ENCODE data around the gene FRMPD1.
"Not testable (repeated sequence)": the region's sequence is repeated elsewhere in the genome, so short reads cannot be mapped to it uniquely, and the experiment has no call there.

The FRMPD1 gene
- long read RNA-seq, donor 1 = 0 reads
- long read RNA-seq, donor 2, full-length matches to known transcripts = 1 of 1 reads
- long read RNA-seq, donor 2, partial matches to known transcripts = 0 of 1 reads
- long read RNA-seq, donor 2, other reads (novel, unspliced or antisense) = 0 of 1 reads
- long read RNA-seq, donor 3 = 0 reads
- long read RNA-seq, donor 4 = 0 reads
- long read RNA-seq, donor 5 = 0 reads
- long read RNA-seq, donor 6 = 0 reads
- long read RNA-seq, donor 7 = 0 reads
- long read RNA-seq, donor 8, full-length matches to known transcripts = 1 of 1 reads
- long read RNA-seq, donor 8, partial matches to known transcripts = 0 of 1 reads
- long read RNA-seq, donor 8, other reads (novel, unspliced or antisense) = 0 of 1 reads

DNA sequence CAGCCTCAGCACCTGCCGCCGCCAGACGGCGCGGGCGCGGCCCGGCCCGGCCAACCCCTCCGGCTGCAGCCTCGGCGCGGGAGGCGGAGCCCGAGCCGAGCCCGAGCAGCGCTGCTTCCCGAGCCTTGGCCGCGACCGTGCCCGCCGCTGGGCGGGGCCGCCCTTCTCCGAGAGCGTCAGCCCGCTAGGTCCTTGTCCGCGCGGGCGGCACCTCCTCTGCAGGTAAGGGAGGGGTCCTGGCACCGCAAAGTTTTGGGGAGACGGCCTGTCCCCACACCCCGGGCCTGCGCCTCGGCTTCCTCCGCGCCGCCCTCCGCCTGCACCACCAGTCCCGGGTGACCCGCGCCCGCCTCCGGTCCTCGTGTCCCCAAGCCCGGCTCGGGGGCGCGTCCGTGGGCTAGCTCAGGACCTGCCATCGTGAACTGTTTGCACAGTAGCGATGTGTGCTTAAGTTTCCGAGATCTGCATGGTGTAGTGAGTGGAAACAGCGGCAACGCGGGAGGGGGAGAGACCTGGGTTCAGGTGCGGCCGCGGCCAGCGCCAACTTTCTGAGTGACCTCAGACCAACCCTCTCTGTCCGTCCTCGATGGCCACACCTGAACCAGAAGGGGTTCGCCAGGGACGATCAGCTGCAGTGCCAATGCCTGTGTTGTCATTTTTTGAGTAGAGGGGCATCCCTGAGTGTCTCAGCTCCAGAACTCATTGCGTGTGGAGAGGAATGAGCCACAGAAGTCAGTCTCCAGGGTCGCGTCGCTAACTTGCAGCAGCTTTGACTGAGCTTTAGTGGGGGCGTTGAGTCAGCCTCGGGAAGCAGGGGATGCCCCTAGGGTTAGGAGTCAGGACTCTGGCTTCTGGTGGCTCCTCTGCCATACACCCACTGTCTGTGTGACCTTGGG lies at the start of gene FRMPD1:
FRMPD1 (plus strand) TSS at position 82 of the 896 bp plus-strand sequence. CDS start 41,688 bp downstream, outside the sequence.
- peak; percentile 75 for DNase-seq

- DNase-seq = not testable (repeated sequence)
These were observed 48.7 kb upstream of the FRMPD1 start for GRCh38 chr9:37602061-37602460.

GRCh38 chr9:37602817-37603216 lies 47.9 kb upstream of the FRMPD1 start:
- DNase-seq = no peak

GRCh38 chr9:37604296-37604695 lies 46.5 kb upstream of the FRMPD1 start:
- no peak for DNase-seq

GRCh38 chr9:37608250-37608649 lies 42.5 kb upstream of the FRMPD1 start:
- DNase-seq = no peak

- no peak for DNase-seq
These were observed 40.9 kb upstream of the FRMPD1 start for GRCh38 chr9:37609735-37610397.

DNA sequence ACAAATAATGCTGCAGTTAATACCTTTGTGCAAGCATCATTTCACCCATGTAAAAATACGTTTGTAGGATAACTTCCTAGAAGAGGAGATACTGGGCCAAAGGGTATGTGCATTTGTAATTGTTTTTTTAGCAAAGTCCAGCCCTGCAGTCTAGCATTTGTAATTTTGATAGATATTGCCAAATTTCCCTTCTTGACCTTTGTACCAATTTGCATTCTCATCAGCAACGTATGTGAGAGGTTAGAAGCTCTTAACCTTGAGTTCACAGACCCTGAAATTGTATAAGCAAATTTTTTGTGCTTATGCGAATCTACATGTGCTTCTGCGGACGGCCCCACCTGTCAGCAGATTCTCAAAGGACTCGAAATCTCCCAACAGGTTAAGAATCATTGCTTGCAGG lies 39.7 kb upstream of the FRMPD1 start:
- DNase-seq = no peak

DNA sequence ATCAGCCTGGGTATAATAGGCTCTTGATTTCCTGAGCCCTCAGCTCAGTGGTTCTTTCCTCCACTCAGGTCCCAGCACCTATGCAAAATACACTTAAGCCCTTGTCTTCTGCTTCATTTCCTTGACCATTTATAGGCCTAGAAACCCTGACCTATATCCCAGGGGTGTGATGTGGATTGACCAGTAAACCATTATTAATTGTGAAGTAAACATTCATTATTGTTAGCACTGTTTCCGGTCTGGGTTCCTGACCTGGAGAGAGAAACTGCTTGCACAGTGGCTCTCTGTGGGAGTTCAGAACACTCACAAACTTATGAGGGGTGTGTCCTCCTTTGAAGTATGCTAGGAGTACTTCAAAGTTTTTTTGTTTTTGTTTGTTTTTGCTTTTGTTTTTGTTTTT lies 38.8 kb upstream of the FRMPD1 start:
- no peak for DNase-seq

DNA sequence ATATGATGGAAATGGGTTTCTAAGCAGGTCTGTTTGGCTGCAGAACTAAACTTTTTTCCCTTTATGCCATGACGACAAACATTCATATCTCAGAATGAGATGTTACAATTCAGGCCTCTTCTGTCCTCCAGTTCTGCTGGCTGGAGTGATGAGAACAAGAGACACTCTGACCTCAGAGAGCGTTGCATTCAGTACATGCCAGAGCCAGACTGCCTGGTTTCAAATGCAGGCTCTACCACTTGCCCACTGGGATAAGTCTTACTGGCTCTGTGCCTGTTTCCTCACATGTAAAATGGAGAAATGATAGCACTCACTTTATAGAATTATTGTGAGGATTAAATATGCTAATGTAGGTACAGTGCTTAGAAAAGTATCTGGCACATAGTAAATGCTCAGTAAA lies 33.6 kb upstream of the FRMPD1 start:
- no peak for DNase-seq

GRCh38 chr9:37617832-37618231 lies 32.9 kb upstream of the FRMPD1 start:
- no peak for DNase-seq

DNA sequence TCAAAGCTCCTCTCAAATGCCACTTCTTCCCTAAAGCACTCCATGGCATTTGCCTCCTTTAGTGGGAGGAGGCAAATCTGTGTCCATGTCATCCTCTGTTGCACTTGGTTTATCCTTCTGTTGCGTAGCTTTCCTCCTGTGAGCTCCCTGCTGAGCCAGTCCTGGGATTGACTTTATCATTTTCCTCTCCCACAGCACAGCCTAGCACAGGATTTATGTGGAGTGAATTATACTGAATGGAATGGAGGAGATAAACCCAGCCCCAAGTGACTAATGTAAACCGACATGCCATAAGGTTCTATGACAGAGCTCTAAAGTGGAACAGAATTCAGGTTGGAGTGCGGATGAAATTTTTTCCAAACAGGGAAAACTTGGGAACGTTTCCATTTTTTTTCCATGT lies 31.9 kb upstream of the FRMPD1 start:
- no peak for DNase-seq

DNA sequence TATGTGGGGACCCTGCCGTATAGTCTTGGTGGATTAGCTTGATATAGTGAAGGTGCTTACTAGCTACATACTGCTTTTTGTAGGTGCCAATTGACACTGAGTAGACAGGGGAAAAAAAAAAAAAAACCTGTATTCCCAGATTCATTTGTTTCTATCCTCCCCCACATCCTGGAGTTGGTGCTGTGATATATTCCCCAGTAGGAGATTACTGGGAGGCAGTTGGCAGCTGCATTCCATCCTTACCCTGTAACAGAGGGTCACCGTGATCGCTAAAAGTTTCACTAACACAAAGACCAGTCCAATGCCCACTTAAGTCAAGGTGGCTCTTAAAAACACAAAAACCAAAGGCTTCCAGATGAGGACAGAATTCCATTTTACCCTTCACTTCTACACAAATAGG lies 30.9 kb upstream of the FRMPD1 start:
- DNase-seq = no peak

DNA sequence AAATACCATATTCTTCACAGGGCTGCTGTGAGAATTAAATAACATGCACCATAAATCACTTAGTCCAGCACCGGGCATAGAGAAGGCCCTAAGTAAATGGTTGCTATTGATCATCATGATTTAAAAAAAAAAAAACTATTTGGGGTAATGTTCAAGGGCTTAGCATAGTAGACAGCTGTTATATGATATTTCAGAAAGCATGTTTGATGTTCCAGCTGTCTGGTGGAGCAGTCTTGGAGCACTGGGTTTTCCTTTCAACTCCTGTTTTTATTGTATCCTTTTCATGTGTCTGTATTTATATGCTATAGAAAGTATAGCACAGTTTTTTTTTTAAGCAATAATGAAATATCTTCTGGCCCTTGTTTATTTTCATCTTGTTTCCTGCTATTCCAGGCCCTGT lies 30.4 kb upstream of the FRMPD1 start:
- no peak for DNase-seq

GRCh38 chr9:37621273-37622121 lies 29.3 kb upstream of the FRMPD1 start:
- no peak for DNase-seq

DNA sequence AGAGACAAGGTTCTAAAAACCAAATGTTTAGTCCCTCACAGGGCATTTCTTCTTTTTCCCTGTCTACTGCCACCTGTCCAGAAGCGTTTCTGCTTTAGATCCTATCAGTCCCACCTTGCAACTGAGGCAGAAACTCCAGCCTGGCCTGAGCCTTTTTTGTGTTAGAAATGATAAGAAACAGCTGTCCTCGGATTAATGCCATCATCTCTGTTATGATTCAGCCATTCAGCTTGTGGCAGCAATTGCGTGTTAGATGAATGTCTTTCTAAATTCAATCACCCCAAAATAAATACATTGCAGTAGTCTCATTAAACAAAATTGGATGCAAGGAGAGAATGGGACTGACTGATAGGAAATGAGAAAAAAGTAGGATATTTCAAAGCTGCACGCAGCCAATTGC lies 28.3 kb upstream of the FRMPD1 start:
- DNase-seq = no peak

- DNase-seq = no peak
These were observed 27.5 kb upstream of the FRMPD1 start for GRCh38 chr9:37623267-37623666.

DNA sequence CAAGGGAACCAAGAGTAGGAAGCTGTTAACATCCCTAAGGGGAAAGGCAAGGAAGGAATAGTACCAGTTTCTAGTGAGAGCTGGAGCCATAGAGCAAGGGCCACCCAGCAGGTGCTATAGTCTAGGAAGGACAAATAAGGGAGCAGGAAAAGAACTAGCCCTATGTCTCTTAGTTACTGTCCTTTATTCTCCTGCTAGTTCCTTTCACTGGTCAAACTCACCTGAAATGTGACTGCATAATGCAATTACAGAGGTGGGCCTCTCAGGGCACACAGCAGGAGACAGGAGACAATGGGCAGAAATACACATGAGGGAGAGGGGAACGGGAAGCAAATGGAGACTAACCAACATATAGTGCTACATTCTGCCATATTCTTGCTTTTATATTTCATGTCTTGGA lies 26.7 kb upstream of the FRMPD1 start:
- no peak for DNase-seq

- DNase-seq = no peak
These were observed 25.6 kb upstream of the FRMPD1 start for GRCh38 chr9:37625036-37625757.

GRCh38 chr9:37625758-37626147 lies 25.0 kb upstream of the FRMPD1 start:
- no peak for DNase-seq

- DNase-seq = no peak
These were observed 24.0 kb upstream of the FRMPD1 start for GRCh38 chr9:37626708-37627292.

DNA sequence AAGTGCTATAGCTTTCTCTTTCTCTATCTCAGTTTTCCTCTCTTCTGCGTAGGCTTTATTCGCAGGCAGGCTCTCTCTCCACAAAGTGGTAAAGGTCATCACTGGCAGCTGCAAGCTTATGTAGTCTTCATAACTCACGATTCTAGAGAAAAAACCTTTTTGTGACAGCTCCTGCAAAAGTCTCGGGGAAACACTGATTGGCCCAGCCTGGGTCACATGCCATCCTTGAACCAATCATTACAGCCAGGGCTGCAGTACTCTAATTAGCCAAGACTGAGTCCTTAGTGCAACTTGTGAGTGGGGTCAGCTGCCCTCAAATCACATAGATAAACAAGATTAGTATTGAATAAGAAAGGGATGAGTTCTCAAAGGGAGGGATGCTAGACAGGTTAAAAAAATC lies 18.3 kb upstream of the FRMPD1 start:
- no peak for DNase-seq
